ENCODE results near the gene MET. TPM values are rescaled to one million over a fixed set of nuclear protein-coding genes. Genes with fewer than 3 reads are reported as not detected.

Gene MET
- total RNA-seq, 1 experiment from 2014 or later: 200 TPM

GRCh38 chr7:116686033-116686432 is 14.0 kb downstream of the MET start:
- Histone ChIP-seq H3K9ac (ENCODE audit: low read length) (peak overlapping the region; percentile 64), H3K4me2 (ENCODE audit: low read length) (peak overlapping the region; percentile 71), H3K27ac (ENCODE audit: low read depth, low read length) (peak overlapping the region; percentile 92), H3K79me2 (ENCODE audit: insufficient read depth, low read length) (peaks cover 100% of the 10 kb centered on the region), H3K4me3 (replicated peaks in 1 of 2; ENCODE audit: low read depth in 1 of 2, low read length in 2 of 2) (0 out of 4 replicates have a peak overlapping the region, but pooled peaks of 1 of the 2 experiments have one; percentile 5), H3K36me3 (ENCODE audit: control insufficient read depth in 1 of 2, insufficient read depth in 2 of 2, low read length in 2 of 2) (peaks cover 0 to 23% of the 10 kb centered on the region in 2 experiments; a peak in 1 of 4 replicates), H3K4me1 (ENCODE audit: control insufficient read depth in 1 of 2, insufficient read depth in 2 of 2, low read length in 2 of 2) (peaks cover 90 to 100% of the 10 kb centered on the region in 2 experiments), H2AFZ (ENCODE audit: low read depth, low read length, poor library complexity, severe bottlenecking) (no peak overlapping the region), H3K9me3 (ENCODE audit: control insufficient read depth in 1 of 2, insufficient read depth in 1 of 2, low read depth in 1 of 2, low read length in 2 of 2) (no peaks in the 10 kb centered on the region), H3K27me3 (ENCODE audit: insufficient read depth, low read length) (no peaks in the 10 kb centered on the region), H4K20me1 (ENCODE audit: insufficient read depth) (no peaks in the 10 kb centered on the region), H3K9me2 (ENCODE audit: insufficient read depth) (no peaks in the 10 kb centered on the region)
- CTCF ChIA-PET: interaction anchor here (0.7 to 1.6 kb wide), 5 partner anchors 12 to 117 kb away, joined by 3 to 6 read pairs (median 4); partner anchors contain the start of gene MET
- intact Hi-C loops (cut with micrococcal nuclease): loop anchor here (5.0 kb wide), 1 partner anchor 116 kb away; no protein-coding TSS in a partner anchor
- POLR2A ChIA-PET: interaction anchor here (1.1 to 2.1 kb wide), 3 partner anchors 11 to 31 kb away, joined by 3 to 11 read pairs (median 4); no protein-coding TSS in a partner anchor
- RAD21 ChIA-PET (ENCODE audit: low non-redundant PET in 1 of 2, low total read pairs in 2 of 2, uncharacterized antibody in 2 of 2, unreplicated experiment in 2 of 2): no interaction called here
- TF ChIP-seq CBX3 (IDR thresholded peaks at IDR 0.05; ENCODE audit: low read depth) (0 out of 2 replicates have a peak, but pooled peaks have one; percentile 7), POLR2A (IDR thresholded peaks at IDR 0.05; ENCODE audit: borderline replicate concordance, extremely low read depth, insufficient read depth, insufficient read length) (no peak), RAD21 (IDR thresholded peaks at IDR 0.05; ENCODE audit: low read depth) (no peak), REST (IDR thresholded peaks at IDR 0.05; ENCODE audit: low read depth) (no peak), CEBPB (IDR thresholded peaks at IDR 0.05; ENCODE audit: low read depth) (no peak), FOSL1 (IDR thresholded peaks at IDR 0.05; ENCODE audit: low read depth) (no peak), EZH2phosphoT487 (IDR thresholded peaks at IDR 0.05; ENCODE audit: borderline replicate concordance) (no peak), ZNF274 (IDR thresholded peaks at IDR 0.05; ENCODE audit: low read depth, low read length) (no peak), ZBTB33 (IDR thresholded peaks at IDR 0.05; ENCODE audit: extremely low read depth, insufficient replicate concordance, low read length) (no peak), ZFX (IDR thresholded peaks at IDR 0.05) (no peak; the same call in 1 of the 2 replicates), MAX (IDR thresholded peaks at IDR 0.05) (0 out of 2 replicates have a peak, but pooled peaks have one; percentile 14), JUND (IDR thresholded peaks at IDR 0.05) (no peak), ELF1 (IDR thresholded peaks at IDR 0.05; ENCODE audit: borderline replicate concordance, low read depth) (no peak), TCF7L2 (IDR thresholded peaks at IDR 0.05; ENCODE audit: borderline replicate concordance, extremely low read depth, insufficient read depth, insufficient read length) (no peak), SRF (IDR thresholded peaks at IDR 0.05; ENCODE audit: low read depth) (no peak), SIN3A (IDR thresholded peaks at IDR 0.05; ENCODE audit: low read depth) (no peak), CTCF (IDR thresholded peaks at IDR 0.05 in 2 of 3, conservative IDR thresholded peaks at IDR 0.05 in 1 of 3; ENCODE audit: borderline replicate concordance in 1 of 3, insufficient read depth in 1 of 3, low read depth in 2 of 3, low read length in 2 of 3) (no peak), ATF3 (IDR thresholded peaks at IDR 0.05) (no peak)
- no TSS peak for BruUV-seq (replicated peaks)
- DNase-seq (ENCODE audit: low read depth, low spot score) (no peak), ATAC-seq (no peak)

Data from HCT116 (cell line).